Stimulated activated naive CD4-positive, alpha-beta T cell (primary cell): ENCODE data around the gene TP53I3.
A peak's percentile ranks its signal among the peaks of the same experiment; 100 is the strongest.
"Not testable (repeated sequence)": the region's sequence is repeated elsewhere in the genome, so short reads cannot be mapped to it uniquely, and the experiment has no call there.

ENCODE experiments used
- DNase-seq, 6 experiments: peaks; one replicate each; lab custom pipeline; 2025; lab: John Stamatoyannopoulos, UW

TP53I3 gene

GRCh38 chr2:24052951-24053350, 31.7 kb downstream of the TP53I3 start:
- no peak for DNase-seq

GRCh38 chr2:24051833-24052232, 32.8 kb downstream of the TP53I3 start:
- DNase-seq, result no peak

GRCh38 chr2:24050041-24050979, 34.3 kb downstream of the TP53I3 start:
- DNase-seq, result peak in 2 of 6 experiments; percentile 10 to 11

- DNase-seq, result peak in 2 of 6 experiments; percentile 30 to 32
Measured at GRCh38 chr2:24049485-24050021, 35.1 kb downstream of the TP53I3 start, which contains the start of gene FKBP1B. TSS of gene FKBP1B (plus strand) at chr2:24049741. CDS start at chr2:24049850, 109 bp downstream.

- peak in 1 of 6 experiments; percentile 5 for DNase-seq
Measured at GRCh38 chr2:24048769-24049484, 35.7 kb downstream of the TP53I3 start.

GRCh38 chr2:24047703-24048033, 37.0 kb downstream of the TP53I3 start:
- DNase-seq, result no peak

- peak; percentile 79 to 92 (median 90) for DNase-seq
Measured at GRCh38 chr2:24046930-24047702, 37.5 kb downstream of the TP53I3 start, which contains the start of gene WDCP. TSS of gene WDCP (minus strand) at chr2:24047391. CDS start at chr2:24039494, 7,897 bp downstream.

GRCh38 chr2:24046599-24046929, 38.1 kb downstream of the TP53I3 start:
- no peak for DNase-seq

- no peak for DNase-seq
Measured at GRCh38 chr2:24045511-24046508, 38.8 kb downstream of the TP53I3 start.

GRCh38 chr2:24043133-24043532, 41.5 kb downstream of the TP53I3 start:
- not testable (repeated sequence) for DNase-seq

- no peak for DNase-seq
Measured at GRCh38 chr2:24040511-24040910, 44.1 kb downstream of the TP53I3 start.

- no peak for DNase-seq
Measured at GRCh38 chr2:24038786-24039499, 45.7 kb downstream of the TP53I3 start.
